H1 (cell line): Measurements from ENCODE around the gene CAPN9. TPM values are rescaled to one million over a fixed set of nuclear protein-coding genes. Genes with fewer than 3 reads are reported as not detected.

Experiments used
- CHD1 ChIP-seq: IDR thresholded peaks from 2 replicates; pipeline ENCODE4 v1.6.1; 2012; ENCODE audit warnings: low read depth, low read length, improper control_type of control experiment
- CHD7 ChIP-seq: fragments of 300-600 bp; sonication (generic); IDR thresholded peaks from 2 replicates; pipeline ENCODE4 v1.7.1; 2012; ENCODE audit warnings: low read length, moderate library complexity, mild to moderate bottlenecking, inconsistent platforms; ENCODE audit not compliant: insufficient replicate concordance
- MAX ChIP-seq: IDR thresholded peaks from 2 replicates; pipeline ENCODE4 v1.6.1; 2012; ENCODE audit warnings: inconsistent platforms
- POLR2A ChIP-seq, 2 experiments: IDR thresholded peaks; 1 replicate in 1 of 2; 2 replicates in 1 of 2; pipeline ENCODE4 v1.6.1; 2011; ENCODE audit warnings: low read depth in 2 of 2, low read length in 2 of 2, mild to moderate bottlenecking in 2 of 2; ENCODE audit errors: control extremely low read depth in 1 of 2
- SIN3A ChIP-seq, 2 experiments: IDR thresholded peaks in 1 of 2; conservative IDR thresholded peaks in 1 of 2; 2 replicates each; pipeline ENCODE4 v1.6.1; 2011 to 2012; ENCODE audit warnings: low read length in 2 of 2, improper control_type of control experiment in 1 of 2, low read depth in 1 of 2, mild to moderate bottlenecking in 1 of 2
- SIRT6 ChIP-seq: IDR thresholded peaks from one replicate; pipeline ENCODE4 v1.7.1; 2012; ENCODE audit warnings: low read length, inconsistent platforms
- SP1 ChIP-seq: IDR thresholded peaks from 2 replicates; pipeline ENCODE4 v1.6.1; 2011; ENCODE audit warnings: low read depth, low read length
- SUZ12 ChIP-seq: fragments of 200-600 bp; sonication (generic); IDR thresholded peaks from 2 replicates; pipeline ENCODE4 v1.6.1; 2012; ENCODE audit warnings: mild to moderate bottlenecking, inconsistent platforms, low read length, moderate library complexity, mixed read lengths
- TAF7 ChIP-seq: optimal IDR thresholded peaks from 2 replicates; pipeline ENCODE3; 2011; ENCODE audit warnings: low read depth, mild to moderate bottlenecking, inconsistent platforms, low read length, moderate library complexity, borderline replicate concordance
- YY1 ChIP-seq: IDR thresholded peaks from 2 replicates; pipeline ENCODE4 v1.6.1; 2011; ENCODE audit warnings: low read depth, mild to moderate bottlenecking, low read length
- polyA plus RNA-seq, 7 experiments: library from polyadenylated mRNA; depleted of rRNA in 3 of 7; stranded (reverse) in 5 of 7; unstranded in 2 of 7; fragments of >200 nt in 5 of 7; fragments of 200-250 nt in 2 of 7; gene quantifications; 1 replicate in 5 of 7; 2 replicates in 1 of 7; 4 replicates in 1 of 7; pipeline versions ENCODE4 v1.2.1 to v1.2.3, GENCODE V29; 2011 to 2013; ENCODE audit warnings: missing spikeins in 2 of 7, mixed read lengths in 2 of 7
- total RNA-seq: library from RNA; stranded (reverse); fragmentation: NEBNext Ultra II Directional; extraction: Animal tissue kit (Norgen Biotek cat#: 25700); gene quantifications from 2 replicates; pipeline ENCODE4 v1.2.1, GENCODE V29; 2021

The CAPN9 gene
- total and polyA plus RNA-seq, 2 of the 8 experiments (the other 6 are each of a cell fraction or from before 2014, with no cell fraction given), result 0.22 to 0.76 TPM

- no peak for TF ChIP-seq CHD7
- no peak for TF ChIP-seq MAX
- no peak for TF ChIP-seq SIRT6
- no peak for TF ChIP-seq SP1
- TF ChIP-seq YY1, result no peak
- no peak for TF ChIP-seq POLR2A (IDR thresholded peaks at IDR 0.05; ENCODE audit: control extremely low read depth in 1 of 2, low read depth in 2 of 2, low read length in 2 of 2)
- no peak for TF ChIP-seq SIN3A (conservative IDR thresholded peaks at IDR 0.05 in 1 of 2, IDR thresholded peaks at IDR 0.05 in 1 of 2; ENCODE audit: low read depth in 1 of 2, low read length in 2 of 2)
- TF ChIP-seq CHD1, result no peak
- TF ChIP-seq TAF7, result no peak
- TF ChIP-seq SUZ12, result no peak
Measured at GRCh38 chr1:230750576-230750975, 3.4 kb downstream of the CAPN9 start (continued).
